Ishikawa (cell line): ENCODE measurements around the gene WASHC2A.

Experiments used
- CEBPB ChIP-seq: IDR thresholded peaks from 2 replicates; pipeline ENCODE4 v1.6.1; 2012
- CREB1 ChIP-seq: IDR thresholded peaks from 2 replicates; pipeline ENCODE4 v1.6.1; 2012; ENCODE audit warnings: low read depth
- EGR1 ChIP-seq: IDR thresholded peaks from 2 replicates; pipeline ENCODE4 v1.6.1; 2012
- EP300 ChIP-seq: IDR thresholded peaks from 2 replicates; pipeline ENCODE4 v1.6.1; 2012; ENCODE audit warnings: borderline replicate concordance
- FOXM1 ChIP-seq: IDR thresholded peaks from 2 replicates; pipeline ENCODE4 v1.6.1; 2012; ENCODE audit warnings: low read depth, borderline replicate concordance
- NFIC ChIP-seq: IDR thresholded peaks from 2 replicates; pipeline ENCODE4 v1.6.1; 2012
- RAD21 ChIP-seq: IDR thresholded peaks from 2 replicates; pipeline ENCODE4 v1.6.1; 2012; ENCODE audit warnings: low read depth
- TAF1 ChIP-seq: IDR thresholded peaks from 2 replicates; pipeline ENCODE4 v1.6.1; 2012; ENCODE audit warnings: low read depth, mild to moderate bottlenecking
- TCF12 ChIP-seq: IDR thresholded peaks from 2 replicates; pipeline ENCODE4 v1.6.1; 2012; ENCODE audit warnings: low read depth
- TEAD4 ChIP-seq: IDR thresholded peaks from 2 replicates; pipeline ENCODE4 v1.6.1; 2012
- USF1 ChIP-seq: IDR thresholded peaks from 2 replicates; pipeline ENCODE4 v1.6.1; 2012
- YY1 ChIP-seq: IDR thresholded peaks from 2 replicates; pipeline ENCODE4 v1.6.1; 2012; ENCODE audit warnings: low read depth
- ZBTB7A ChIP-seq: IDR thresholded peaks from 2 replicates; pipeline ENCODE4 v1.6.1; 2012; ENCODE audit warnings: low read depth
- TF ChIP-seq, protein P1 (sequence below): IDR thresholded peaks from 2 replicates; pipeline ENCODE4 v1.6.1; 2012
- TF ChIP-seq, protein P2 (sequence below): IDR thresholded peaks from 2 replicates; pipeline ENCODE4 v1.6.1; 2012; ENCODE audit warnings: low read depth, mild to moderate bottlenecking

WASHC2A gene, protein sequence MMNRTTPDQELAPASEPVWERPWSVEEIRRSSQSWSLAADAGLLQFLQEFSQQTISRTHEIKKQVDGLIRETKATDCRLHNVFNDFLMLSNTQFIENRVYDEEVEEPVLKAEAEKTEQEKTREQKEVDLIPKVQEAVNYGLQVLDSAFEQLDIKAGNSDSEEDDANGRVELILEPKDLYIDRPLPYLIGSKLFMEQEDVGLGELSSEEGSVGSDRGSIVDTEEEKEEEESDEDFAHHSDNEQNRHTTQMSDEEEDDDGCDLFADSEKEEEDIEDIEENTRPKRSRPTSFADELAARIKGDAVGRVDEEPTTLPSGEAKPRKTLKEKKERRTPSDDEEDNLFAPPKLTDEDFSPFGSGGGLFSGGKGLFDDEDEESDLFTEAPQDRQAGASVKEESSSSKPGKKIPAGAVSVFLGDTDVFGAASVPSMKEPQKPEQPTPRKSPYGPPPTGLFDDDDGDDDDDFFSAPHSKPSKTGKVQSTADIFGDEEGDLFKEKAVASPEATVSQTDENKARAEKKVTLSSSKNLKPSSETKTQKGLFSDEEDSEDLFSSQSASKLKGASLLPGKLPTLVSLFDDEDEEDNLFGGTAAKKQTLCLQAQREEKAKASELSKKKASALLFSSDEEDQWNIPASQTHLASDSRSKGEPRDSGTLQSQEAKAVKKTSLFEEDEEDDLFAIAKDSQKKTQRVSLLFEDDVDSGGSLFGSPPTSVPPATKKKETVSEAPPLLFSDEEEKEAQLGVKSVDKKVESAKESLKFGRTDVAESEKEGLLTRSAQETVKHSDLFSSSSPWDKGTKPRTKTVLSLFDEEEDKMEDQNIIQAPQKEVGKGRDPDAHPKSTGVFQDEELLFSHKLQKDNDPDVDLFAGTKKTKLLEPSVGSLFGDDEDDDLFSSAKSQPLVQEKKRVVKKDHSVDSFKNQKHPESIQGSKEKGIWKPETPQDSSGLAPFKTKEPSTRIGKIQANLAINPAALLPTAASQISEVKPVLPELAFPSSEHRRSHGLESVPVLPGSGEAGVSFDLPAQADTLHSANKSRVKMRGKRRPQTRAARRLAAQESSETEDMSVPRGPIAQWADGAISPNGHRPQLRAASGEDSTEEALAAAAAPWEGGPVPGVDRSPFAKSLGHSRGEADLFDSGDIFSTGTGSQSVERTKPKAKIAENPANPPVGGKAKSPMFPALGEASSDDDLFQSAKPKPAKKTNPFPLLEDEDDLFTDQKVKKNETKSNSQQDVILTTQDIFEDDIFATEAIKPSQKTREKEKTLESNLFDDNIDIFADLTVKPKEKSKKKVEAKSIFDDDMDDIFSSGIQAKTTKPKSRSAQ (N-terminal part only)

DNA sequence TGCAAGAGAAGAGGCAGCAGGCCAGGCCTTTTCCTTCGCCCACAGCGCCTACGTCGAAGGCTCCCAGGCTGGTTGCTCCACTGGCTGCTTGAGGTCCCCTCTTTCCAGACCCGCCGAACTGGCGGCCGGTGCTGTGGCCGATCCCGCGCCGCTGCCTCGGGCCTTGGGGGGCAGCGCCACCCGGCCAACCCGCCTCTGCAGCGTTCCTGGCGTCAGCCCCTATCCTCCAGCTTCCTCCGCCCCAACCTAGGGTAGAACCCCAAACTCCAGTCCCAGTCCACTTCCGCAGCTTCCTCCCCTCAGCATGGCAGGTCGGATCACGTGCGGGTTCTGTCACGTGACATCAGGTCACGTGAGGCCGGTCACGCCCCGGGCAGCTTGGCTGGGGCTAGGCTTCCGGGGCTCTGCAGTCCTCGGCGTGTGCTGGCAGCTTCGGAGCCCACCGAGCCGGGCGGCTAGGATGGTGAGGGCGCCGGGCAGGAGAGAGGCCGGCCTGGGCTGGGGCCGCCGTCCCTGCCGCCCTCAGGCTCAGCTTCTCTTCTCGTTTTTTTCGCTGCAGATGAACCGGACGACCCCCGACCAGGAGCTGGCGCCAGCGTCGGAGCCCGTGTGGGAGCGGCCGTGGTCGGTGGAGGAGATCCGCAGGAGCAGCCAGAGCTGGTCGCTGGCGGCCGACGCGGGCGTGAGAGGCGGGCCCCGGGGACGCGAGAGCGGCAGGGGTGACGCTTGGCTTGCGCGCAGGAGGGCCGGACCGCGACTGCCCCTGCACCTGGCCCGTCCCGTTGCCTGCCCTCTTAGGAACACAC lies at the start of gene WASHC2A:
WASHC2A (plus strand) TSS at position 409 of the 806 bp plus-strand sequence; CDS start at position 461, 52 bp downstream.
- TF ChIP-seq NFIC (peak; percentile 50; the same call in 1 of the 2 replicates), USF1 (peak; percentile 97), EP300 (peak; percentile 59; the same call in 1 of the 2 replicates), TCF12 (peak; percentile 38; the same call in 1 of the 2 replicates), TAF1 (peak; percentile 65), YY1 (peak; percentile 82)
- TF ChIP-seq, protein P1, sequence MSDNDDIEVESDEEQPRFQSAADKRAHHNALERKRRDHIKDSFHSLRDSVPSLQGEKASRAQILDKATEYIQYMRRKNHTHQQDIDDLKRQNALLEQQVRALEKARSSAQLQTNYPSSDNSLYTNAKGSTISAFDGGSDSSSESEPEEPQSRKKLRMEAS = peak; percentile 81

DNA sequence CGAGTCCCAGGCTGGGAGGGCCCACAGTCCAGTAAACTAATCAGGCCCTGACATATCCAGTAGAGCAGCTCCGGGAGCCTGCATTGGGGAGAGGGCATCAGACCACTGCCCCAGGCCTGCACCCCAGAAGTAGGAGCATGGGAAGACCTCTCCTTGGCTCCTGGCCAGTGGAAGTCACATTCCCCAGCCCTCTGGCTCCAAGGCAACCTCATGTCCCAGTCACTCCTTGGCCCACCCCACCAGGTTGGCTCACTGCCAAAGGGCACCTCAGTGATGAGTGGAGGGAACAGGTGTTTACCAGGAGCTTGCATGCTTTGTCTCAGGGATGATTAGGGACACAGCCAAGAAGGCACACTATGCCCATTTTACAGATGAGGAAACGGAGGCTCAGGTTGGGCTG lies 48.5 kb upstream of the WASHC2A start:
- TF ChIP-seq NFIC = peak; percentile 26; the same call in 1 of the 2 replicates

GRCh38 chr10:50021646-50022045 lies 46.1 kb upstream of the WASHC2A start:
- TF ChIP-seq TAF1 (no peak), CEBPB (no peak), TEAD4 (no peak), ZBTB7A (no peak), TCF12 (no peak), YY1 (no peak), CREB1 (no peak), EP300 (no peak), FOXM1 (no peak), USF1 (no peak), EGR1 (no peak)
- TF ChIP-seq, protein P2, sequence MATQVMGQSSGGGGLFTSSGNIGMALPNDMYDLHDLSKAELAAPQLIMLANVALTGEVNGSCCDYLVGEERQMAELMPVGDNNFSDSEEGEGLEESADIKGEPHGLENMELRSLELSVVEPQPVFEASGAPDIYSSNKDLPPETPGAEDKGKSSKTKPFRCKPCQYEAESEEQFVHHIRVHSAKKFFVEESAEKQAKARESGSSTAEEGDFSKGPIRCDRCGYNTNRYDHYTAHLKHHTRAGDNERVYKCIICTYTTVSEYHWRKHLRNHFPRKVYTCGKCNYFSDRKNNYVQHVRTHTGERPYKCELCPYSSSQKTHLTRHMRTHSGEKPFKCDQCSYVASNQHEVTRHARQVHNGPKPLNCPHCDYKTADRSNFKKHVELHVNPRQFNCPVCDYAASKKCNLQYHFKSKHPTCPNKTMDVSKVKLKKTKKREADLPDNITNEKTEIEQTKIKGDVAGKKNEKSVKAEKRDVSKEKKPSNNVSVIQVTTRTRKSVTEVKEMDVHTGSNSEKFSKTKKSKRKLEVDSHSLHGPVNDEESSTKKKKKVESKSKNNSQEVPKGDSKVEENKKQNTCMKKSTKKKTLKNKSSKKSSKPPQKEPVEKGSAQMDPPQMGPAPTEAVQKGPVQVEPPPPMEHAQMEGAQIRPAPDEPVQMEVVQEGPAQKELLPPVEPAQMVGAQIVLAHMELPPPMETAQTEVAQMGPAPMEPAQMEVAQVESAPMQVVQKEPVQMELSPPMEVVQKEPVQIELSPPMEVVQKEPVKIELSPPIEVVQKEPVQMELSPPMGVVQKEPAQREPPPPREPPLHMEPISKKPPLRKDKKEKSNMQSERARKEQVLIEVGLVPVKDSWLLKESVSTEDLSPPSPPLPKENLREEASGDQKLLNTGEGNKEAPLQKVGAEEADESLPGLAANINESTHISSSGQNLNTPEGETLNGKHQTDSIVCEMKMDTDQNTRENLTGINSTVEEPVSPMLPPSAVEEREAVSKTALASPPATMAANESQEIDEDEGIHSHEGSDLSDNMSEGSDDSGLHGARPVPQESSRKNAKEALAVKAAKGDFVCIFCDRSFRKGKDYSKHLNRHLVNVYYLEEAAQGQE = no peak
- TF ChIP-seq, protein P1 = no peak

DNA sequence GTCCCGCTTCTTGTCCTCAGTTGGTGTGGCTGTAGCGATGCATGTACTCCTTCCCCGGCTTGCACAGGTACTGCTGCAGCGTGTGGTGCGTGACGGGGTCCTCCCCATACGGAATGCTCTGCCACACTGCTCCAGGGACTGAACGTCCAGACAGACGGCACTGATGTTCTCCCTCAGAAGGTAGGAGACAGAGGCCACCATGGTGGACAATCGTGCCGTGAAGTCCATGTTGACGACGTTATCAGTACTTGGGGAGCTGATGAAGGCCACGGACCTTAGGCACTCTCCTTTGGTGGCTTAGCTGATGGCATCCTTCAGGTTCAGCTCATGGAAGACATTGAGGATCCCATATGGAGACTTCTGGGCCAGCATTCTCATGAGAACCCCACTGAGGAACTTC lies 42.1 kb upstream of the WASHC2A start:
- no peak for TF ChIP-seq TCF12
- TF ChIP-seq CEBPB = no peak
- TF ChIP-seq USF1 = no peak
- TF ChIP-seq EP300 = no peak
- no peak for TF ChIP-seq YY1
- TF ChIP-seq, protein P1 = no peak
- no peak for TF ChIP-seq RAD21
- no peak for TF ChIP-seq TAF1
- no peak for TF ChIP-seq EGR1
- TF ChIP-seq TEAD4 = no peak
- TF ChIP-seq, protein P2 = no peak
- TF ChIP-seq ZBTB7A = no peak
- TF ChIP-seq CREB1 = no peak
- no peak for TF ChIP-seq FOXM1
- no peak for TF ChIP-seq NFIC
